ENCODE data around the gene EHBP1.

The EHBP1 gene

GRCh38 chr2:62826141-62826540 lies 120.6 kb downstream of the EHBP1 start:
- no peaks in the 10 kb centered on the region for H3K4me1 ChIP-seq (ENCODE audit: control insufficient read depth, insufficient read depth, low read length, poor library complexity, severe bottlenecking)
- H3K4me3 ChIP-seq (ENCODE audit: insufficient read depth, low read depth, low read length, poor library complexity, severe bottlenecking) = no peak overlapping the region
- H3K27me3 ChIP-seq (replicated peaks; ENCODE audit: control insufficient read depth, insufficient read depth, low read length, poor library complexity, severe bottlenecking) = no peaks in the 10 kb centered on the region
- no peak for DNase-seq
- H3K9me3 ChIP-seq (ENCODE audit: control insufficient read depth, low read length) = no peaks in the 10 kb centered on the region
- H3K27ac ChIP-seq (ENCODE audit: insufficient read depth, low read length, poor library complexity, severe bottlenecking) = no peak overlapping the region
- H3K36me3 ChIP-seq (ENCODE audit: control insufficient read depth, insufficient read depth, low read length) = peaks cover 19% of the 10 kb centered on the region

DNA sequence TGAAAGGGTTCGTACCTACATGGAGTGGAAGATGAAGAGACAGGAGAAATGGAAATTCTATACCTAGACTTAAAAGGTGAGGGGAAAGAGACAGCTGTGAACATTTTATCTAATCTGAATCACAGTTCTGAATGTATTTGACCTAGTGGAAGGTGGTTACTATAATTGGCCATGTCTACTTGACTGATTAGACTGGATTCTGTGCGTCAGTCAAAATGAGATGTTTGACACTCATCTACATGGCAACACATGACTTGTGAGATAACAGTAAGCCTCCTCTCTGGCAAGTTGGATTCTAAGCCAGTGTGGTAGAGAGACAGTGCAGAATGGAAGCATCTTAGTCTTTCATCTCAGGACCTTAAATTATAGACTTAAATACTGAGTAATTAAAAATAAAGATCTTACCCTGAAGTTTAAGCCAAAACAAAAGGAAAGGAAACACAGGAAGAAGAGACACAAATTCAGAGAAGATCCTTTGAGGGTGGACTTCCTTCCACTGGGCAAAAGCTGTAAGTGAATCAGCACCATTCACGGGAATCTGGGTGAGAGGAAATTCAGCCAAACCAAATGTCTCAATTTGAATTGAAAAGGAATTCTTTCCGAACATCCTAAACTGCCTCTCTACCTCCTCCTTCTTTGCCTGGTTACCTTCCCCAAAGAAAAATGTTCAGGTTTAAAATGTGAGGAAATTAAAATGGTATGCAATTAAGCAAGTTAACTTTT lies 121.6 kb downstream of the EHBP1 start:
- no peak overlapping the region for H3K4me3 ChIP-seq (ENCODE audit: insufficient read depth, low read depth, low read length, poor library complexity, severe bottlenecking)
- H3K27me3 ChIP-seq (replicated peaks; ENCODE audit: control insufficient read depth, insufficient read depth, low read length, poor library complexity, severe bottlenecking) = no peaks in the 10 kb centered on the region
- H3K36me3 ChIP-seq (ENCODE audit: control insufficient read depth, insufficient read depth, low read length) = peaks cover 19% of the 10 kb centered on the region
- H3K27ac ChIP-seq (ENCODE audit: insufficient read depth, low read length, poor library complexity, severe bottlenecking) = no peak overlapping the region
- no peaks in the 10 kb centered on the region for H3K9me3 ChIP-seq (ENCODE audit: control insufficient read depth, low read length)
- no peak for DNase-seq
- no peaks in the 10 kb centered on the region for H3K4me1 ChIP-seq (ENCODE audit: control insufficient read depth, insufficient read depth, low read length, poor library complexity, severe bottlenecking)

GRCh38 chr2:62831729-62832128 lies 126.2 kb downstream of the EHBP1 start:
- Histone ChIP-seq H3K4me1 (ENCODE audit: control insufficient read depth, insufficient read depth, low read length, poor library complexity, severe bottlenecking) (no peaks in the 10 kb centered on the region), H3K27ac (ENCODE audit: insufficient read depth, low read length, poor library complexity, severe bottlenecking) (no peak overlapping the region), H3K4me3 (ENCODE audit: insufficient read depth, low read depth, low read length, poor library complexity, severe bottlenecking) (no peak overlapping the region), H3K36me3 (ENCODE audit: control insufficient read depth, insufficient read depth, low read length) (peaks cover 7% of the 10 kb centered on the region), H3K27me3 (replicated peaks; ENCODE audit: control insufficient read depth, insufficient read depth, low read length, poor library complexity, severe bottlenecking) (no peaks in the 10 kb centered on the region), H3K9me3 (ENCODE audit: control insufficient read depth, low read length) (no peaks in the 10 kb centered on the region)
- DNase-seq = no peak

- no peak for DNase-seq
- Histone ChIP-seq H3K4me1 (ENCODE audit: control insufficient read depth, insufficient read depth, low read length, poor library complexity, severe bottlenecking) (no peaks in the 10 kb centered on the region), H3K27me3 (replicated peaks; ENCODE audit: control insufficient read depth, insufficient read depth, low read length, poor library complexity, severe bottlenecking) (no peaks in the 10 kb centered on the region), H3K9me3 (ENCODE audit: control insufficient read depth, low read length) (no peaks in the 10 kb centered on the region), H3K27ac (ENCODE audit: insufficient read depth, low read length, poor library complexity, severe bottlenecking) (no peak overlapping the region), H3K4me3 (ENCODE audit: insufficient read depth, low read depth, low read length, poor library complexity, severe bottlenecking) (no peak overlapping the region), H3K36me3 (ENCODE audit: control insufficient read depth, insufficient read depth, low read length) (no peaks in the 10 kb centered on the region)
Measured at GRCh38 chr2:62844311-62845090, 139.0 kb downstream of the EHBP1 start.

GRCh38 chr2:62845256-62845655 lies 139.7 kb downstream of the EHBP1 start:
- Histone ChIP-seq H3K36me3 (ENCODE audit: control insufficient read depth, insufficient read depth, low read length) (no peaks in the 10 kb centered on the region), H3K4me3 (ENCODE audit: insufficient read depth, low read depth, low read length, poor library complexity, severe bottlenecking) (no peak overlapping the region), H3K4me1 (ENCODE audit: control insufficient read depth, insufficient read depth, low read length, poor library complexity, severe bottlenecking) (no peaks in the 10 kb centered on the region), H3K27me3 (replicated peaks; ENCODE audit: control insufficient read depth, insufficient read depth, low read length, poor library complexity, severe bottlenecking) (no peaks in the 10 kb centered on the region), H3K9me3 (ENCODE audit: control insufficient read depth, low read length) (no peaks in the 10 kb centered on the region), H3K27ac (ENCODE audit: insufficient read depth, low read length, poor library complexity, severe bottlenecking) (no peak overlapping the region)
- no peak for DNase-seq

GRCh38 chr2:62852254-62852653 lies 146.7 kb downstream of the EHBP1 start:
- H3K36me3 ChIP-seq (ENCODE audit: control insufficient read depth, insufficient read depth, low read length) = no peaks in the 10 kb centered on the region
- DNase-seq = no peak
- no peak overlapping the region for H3K4me3 ChIP-seq (ENCODE audit: insufficient read depth, low read depth, low read length, poor library complexity, severe bottlenecking)

GRCh38 chr2:62854600-62855514 lies 149.3 kb downstream of the EHBP1 start:
- no peak for DNase-seq
- H3K4me3 ChIP-seq (ENCODE audit: insufficient read depth, low read depth, low read length, poor library complexity, severe bottlenecking) = no peak overlapping the region
- no peaks in the 10 kb centered on the region for H3K27me3 ChIP-seq (replicated peaks; ENCODE audit: control insufficient read depth, insufficient read depth, low read length, poor library complexity, severe bottlenecking)
- no peaks in the 10 kb centered on the region for H3K36me3 ChIP-seq (ENCODE audit: control insufficient read depth, insufficient read depth, low read length)
- H3K27ac ChIP-seq (ENCODE audit: insufficient read depth, low read length, poor library complexity, severe bottlenecking) = no peak overlapping the region
- H3K4me1 ChIP-seq (ENCODE audit: control insufficient read depth, insufficient read depth, low read length, poor library complexity, severe bottlenecking) = no peaks in the 10 kb centered on the region
- no peaks in the 10 kb centered on the region for H3K9me3 ChIP-seq (ENCODE audit: control insufficient read depth, low read length)

More at GRCh38 chr2:62852254-62852653, 146.7 kb downstream of the EHBP1 start:
- H3K4me1 ChIP-seq (ENCODE audit: control insufficient read depth, insufficient read depth, low read length, poor library complexity, severe bottlenecking) = no peaks in the 10 kb centered on the region
- no peaks in the 10 kb centered on the region for H3K9me3 ChIP-seq (ENCODE audit: control insufficient read depth, low read length)
- H3K27ac ChIP-seq (ENCODE audit: insufficient read depth, low read length, poor library complexity, severe bottlenecking) = no peak overlapping the region
- no peaks in the 10 kb centered on the region for H3K27me3 ChIP-seq (replicated peaks; ENCODE audit: control insufficient read depth, insufficient read depth, low read length, poor library complexity, severe bottlenecking)

DNA sequence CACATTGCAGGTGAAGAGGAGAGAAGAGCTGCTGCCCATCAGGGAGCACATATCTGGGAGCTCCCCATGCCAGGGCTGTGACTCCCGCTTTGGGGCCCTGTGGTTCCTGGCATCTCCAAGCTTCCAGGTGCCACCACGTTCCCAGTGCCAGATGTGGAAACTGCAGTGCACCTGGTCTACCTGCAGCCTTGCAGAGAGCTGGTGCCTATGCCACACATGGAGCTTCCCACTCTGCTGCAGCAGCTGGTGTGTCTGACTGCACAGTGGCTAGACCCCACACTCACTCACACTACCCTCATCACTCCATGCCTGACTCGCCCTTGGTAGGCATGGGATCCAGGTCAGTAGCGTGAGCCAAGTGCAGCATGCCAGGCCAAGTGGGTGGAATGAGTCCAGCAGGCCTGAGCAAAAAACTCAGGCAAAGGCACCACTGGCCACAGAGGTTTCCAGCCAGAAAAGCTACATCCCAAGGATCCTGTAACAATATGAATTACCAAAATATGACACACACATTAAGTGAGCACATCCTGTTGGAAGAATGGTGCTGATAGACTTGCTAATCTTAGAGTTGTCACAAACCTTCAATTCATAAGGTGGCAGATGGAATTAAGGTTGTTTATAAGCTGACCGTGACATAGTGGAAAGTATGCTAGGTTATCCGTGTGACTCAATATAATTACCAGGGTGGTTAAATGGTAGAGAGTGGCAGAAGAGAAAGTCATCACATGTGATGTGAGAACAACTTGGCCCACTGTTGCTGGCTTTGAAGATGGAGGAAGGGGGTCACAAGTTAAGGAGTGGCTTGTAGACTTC lies 150.9 kb downstream of the EHBP1 start:
- DNase-seq = no peak
- H3K27me3 ChIP-seq (replicated peaks; ENCODE audit: control insufficient read depth, insufficient read depth, low read length, poor library complexity, severe bottlenecking) = no peaks in the 10 kb centered on the region
- no peak overlapping the region for H3K4me3 ChIP-seq (ENCODE audit: insufficient read depth, low read depth, low read length, poor library complexity, severe bottlenecking)
- no peaks in the 10 kb centered on the region for H3K4me1 ChIP-seq (ENCODE audit: control insufficient read depth, insufficient read depth, low read length, poor library complexity, severe bottlenecking)
- H3K27ac ChIP-seq (ENCODE audit: insufficient read depth, low read length, poor library complexity, severe bottlenecking) = no peak overlapping the region
- H3K9me3 ChIP-seq (ENCODE audit: control insufficient read depth, low read length) = no peaks in the 10 kb centered on the region
- H3K36me3 ChIP-seq (ENCODE audit: control insufficient read depth, insufficient read depth, low read length) = no peaks in the 10 kb centered on the region

DNA sequence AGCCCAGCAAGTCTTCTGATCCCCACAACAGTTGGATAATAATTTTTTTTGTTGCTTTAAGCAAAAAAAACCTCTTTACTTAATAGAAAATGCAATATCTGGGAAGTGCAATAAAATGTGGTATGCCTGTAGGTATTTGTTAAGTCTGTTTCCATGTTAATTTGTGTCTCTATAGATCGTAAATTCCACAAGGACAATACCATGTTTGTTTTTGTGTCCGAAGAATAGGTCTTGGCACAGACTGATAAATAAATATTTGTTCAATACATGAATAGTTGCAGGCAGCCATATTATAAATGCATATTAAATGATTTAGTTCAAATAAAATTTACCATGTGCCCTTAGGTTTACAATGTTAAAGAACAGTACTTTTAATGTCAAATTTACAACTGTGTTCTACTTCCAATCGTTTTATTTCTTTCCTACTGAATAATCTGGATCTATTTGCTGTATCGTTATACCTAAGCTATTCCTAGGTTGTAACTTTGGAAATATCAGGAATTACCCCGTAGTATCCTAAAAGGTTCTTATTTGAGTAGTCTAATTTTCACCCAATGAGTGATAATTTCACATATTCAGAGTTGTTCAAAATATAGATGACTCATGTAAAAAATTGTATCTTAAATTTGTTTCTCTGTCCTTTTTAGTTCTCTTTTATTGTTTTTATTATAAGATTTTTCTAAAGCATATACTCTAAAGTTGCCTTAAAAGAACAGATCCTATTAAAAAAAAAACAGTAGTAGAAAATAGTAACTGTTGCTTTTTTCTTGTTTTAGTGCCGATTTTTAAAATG lies 151.8 kb downstream of the EHBP1 start:
- no peaks in the 10 kb centered on the region for H3K27me3 ChIP-seq (replicated peaks; ENCODE audit: control insufficient read depth, insufficient read depth, low read length, poor library complexity, severe bottlenecking)
- no peak overlapping the region for H3K4me3 ChIP-seq (ENCODE audit: insufficient read depth, low read depth, low read length, poor library complexity, severe bottlenecking)
- H3K27ac ChIP-seq (ENCODE audit: insufficient read depth, low read length, poor library complexity, severe bottlenecking) = no peak overlapping the region
- no peaks in the 10 kb centered on the region for H3K36me3 ChIP-seq (ENCODE audit: control insufficient read depth, insufficient read depth, low read length)
- no peaks in the 10 kb centered on the region for H3K4me1 ChIP-seq (ENCODE audit: control insufficient read depth, insufficient read depth, low read length, poor library complexity, severe bottlenecking)
- DNase-seq = no peak
- H3K9me3 ChIP-seq (ENCODE audit: control insufficient read depth, low read length) = no peaks in the 10 kb centered on the region

All from effector memory CD4-positive, alpha-beta T cell (primary cell).